Left kidney (tissue), 2 donors: ENCODE data around the gene NEK10. TPM values are rescaled to one million over a fixed set of nuclear protein-coding genes. Genes with fewer than 3 reads are reported as not detected.

Experiments
- DNase-seq: peaks from one replicate; pipeline ENCODE4 v3.0.0-alpha.2; 2013
- polyA plus RNA-seq: library from polyadenylated mRNA; unstranded; fragments of 120-200 nt; gene quantifications from one replicate; pipeline ENCODE4 v1.2.1, GENCODE V29; 2013; ENCODE audit not compliant: insufficient read length

The NEK10 gene
- polyA plus RNA-seq, 1 donor = 2.3 TPM

GRCh38 chr3:27174530-27174929, 194.7 kb downstream of the NEK10 start:
- DNase-seq = no peak

DNA sequence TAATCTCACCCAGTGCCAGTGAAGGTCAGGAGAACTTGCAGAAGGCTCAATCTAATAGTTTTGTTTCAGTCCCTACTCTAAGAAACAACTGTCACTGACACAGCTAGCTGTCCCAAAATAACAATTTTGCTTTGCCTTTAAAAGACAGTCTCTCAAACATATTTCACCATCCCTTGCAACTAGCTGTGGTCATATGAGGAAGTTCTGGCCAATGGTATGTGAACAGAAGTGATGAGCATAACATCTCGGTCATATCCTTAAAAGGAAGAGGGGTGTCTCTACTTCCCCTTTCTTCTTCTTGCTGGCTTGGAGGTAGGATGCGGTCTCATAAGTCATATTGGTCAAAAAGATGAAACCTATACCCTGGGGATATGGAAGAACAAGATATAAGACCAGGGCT, 198.1 kb downstream of the NEK10 start:
- DNase-seq = no peak

DNA sequence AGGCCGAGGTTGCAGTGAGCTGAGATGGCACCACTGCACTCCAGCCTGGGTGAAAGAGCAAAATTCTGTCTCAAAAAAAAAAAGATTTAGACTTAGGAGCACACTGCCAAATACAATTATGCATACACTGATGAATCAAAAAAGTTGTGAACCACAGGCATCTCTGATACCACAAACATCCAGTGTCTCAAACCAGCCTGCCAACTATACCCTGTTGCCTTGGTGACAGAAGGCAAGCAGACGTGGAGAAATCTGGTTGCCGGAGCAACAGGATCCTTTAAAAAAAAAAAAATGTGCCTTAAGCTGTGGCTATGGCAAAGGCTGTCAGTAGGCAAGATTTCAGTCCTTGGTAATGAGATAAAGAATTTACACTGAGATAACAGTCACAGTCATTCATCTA, 202.3 kb downstream of the NEK10 start:
- no peak for DNase-seq

GRCh38 chr3:27165321-27165721, 203.9 kb downstream of the NEK10 start:
- no peak for DNase-seq

GRCh38 chr3:27160779-27161287, 208.3 kb downstream of the NEK10 start:
- no peak for DNase-seq

DNA sequence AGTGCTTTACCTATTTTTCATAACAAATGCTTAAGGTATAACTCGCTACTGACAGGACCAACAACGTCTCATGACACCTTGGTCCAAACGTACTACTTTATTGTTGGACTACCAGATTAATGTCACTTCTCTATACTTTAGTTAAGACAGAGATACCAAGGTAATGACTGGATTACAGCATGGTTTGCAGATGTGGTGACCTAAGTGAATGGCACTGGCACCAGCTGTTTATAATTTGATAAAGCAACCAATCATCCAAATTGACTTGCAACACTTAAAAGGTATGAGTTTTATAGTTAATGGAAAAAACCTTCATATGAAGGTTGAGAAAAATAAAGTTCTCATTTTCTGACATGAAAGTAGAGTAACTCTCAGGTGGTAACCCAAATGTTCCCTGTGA, 209.0 kb downstream of the NEK10 start:
- DNase-seq = no peak

DNA sequence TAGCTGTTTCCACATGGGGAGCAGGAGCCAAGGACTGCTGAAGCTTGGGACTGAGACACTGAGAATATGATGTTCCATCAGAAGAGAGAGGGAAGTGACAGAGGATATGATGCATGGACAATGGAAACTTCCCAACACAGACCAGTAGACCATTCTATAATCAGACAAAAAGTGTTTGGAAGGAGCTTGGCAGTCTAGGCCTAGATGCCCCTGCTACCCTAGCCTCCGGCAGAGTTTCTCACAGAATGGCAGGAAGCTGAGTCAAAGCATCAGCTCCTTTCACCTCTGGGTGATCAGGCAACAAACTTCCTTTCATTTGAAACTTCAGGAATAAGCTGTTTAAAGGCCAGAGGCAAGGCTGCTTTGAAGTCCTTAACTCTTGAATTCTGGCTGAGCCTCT, 222.0 kb downstream of the NEK10 start:
- DNase-seq = no peak

DNA sequence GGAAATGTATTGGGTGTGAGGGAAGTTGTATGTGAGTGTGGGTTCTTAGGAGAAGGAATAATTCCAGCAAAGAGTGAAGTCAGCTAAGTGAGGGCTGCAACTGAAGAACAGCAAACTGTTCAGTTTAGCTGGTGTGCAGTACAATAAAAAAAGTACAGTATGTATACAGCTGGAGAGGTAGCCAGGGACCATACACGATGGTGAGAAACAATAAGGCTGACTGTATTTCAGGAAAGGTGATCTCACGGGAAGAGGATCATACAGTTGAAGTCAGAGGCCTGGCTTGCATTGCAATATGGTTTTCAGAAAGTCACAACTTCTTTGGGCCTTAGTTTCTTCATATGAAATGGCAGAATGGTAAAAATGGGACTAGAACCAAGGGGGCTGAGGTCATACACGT, 222.4 kb downstream of the NEK10 start:
- DNase-seq = no peak

DNA sequence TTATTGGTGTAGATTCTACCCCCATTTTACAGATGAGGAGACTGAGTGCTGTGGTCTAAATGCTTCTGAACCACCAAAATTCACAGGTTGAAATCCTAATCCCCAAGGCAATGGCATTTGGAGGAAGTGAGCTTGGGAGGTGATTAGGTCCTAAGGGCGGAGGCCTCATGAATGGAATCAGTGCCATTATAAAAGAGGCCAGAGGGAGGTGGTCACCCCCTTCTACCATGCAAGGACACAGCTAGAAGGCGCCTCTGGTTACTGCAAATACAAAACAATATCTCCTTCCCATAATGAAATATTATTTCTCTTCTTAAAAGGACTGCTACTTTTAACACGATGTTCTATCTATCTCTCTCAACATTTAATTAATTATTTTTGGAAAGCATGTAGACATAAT, 223.5 kb downstream of the NEK10 start:
- DNase-seq = no peak

DNA sequence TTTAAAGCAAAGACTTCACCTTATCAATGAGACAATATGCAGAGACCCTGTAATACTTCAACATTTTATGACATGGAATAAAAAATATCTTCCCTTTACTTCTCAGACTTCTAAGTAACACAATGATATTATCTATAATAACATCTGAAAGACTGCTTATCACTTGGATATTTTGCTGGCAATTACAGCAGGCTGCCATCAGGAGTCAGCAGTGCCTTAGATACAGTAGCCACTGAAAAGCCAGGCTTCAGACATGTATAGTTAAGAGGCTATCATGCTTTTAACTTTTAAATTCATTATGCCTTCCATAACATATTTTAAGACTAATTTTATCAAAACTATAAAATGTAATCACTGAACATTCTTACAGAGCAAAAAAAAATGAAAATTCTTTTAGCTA, 227.5 kb downstream of the NEK10 start:
- no peak for DNase-seq

DNA sequence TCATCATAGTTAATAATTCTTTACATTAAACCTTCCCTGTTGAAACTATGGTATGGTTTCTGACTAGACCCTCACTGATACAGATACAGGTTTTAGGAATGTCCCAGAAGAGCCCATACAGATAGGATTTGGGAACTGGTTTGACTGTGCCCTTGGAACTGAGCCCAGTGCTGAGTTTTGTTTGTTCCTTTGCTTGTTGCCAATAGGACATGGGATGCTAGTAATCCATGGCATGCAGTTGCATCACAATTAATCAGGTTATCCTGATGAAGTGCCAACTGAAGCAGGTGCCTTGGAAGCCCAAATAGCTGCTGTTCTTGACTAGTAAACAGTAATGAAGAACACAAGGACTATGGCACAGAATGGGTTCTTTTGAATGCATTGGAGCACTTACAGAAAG, 230.6 kb downstream of the NEK10 start:
- no peak for DNase-seq

GRCh38 chr3:27138005-27138404, 231.2 kb downstream of the NEK10 start:
- no peak for DNase-seq

GRCh38 chr3:27134171-27134796, 234.9 kb downstream of the NEK10 start:
- peak; percentile 67 for DNase-seq

- DNase-seq = no peak
Observed at GRCh38 chr3:27133060-27133459, 236.1 kb downstream of the NEK10 start.

DNA sequence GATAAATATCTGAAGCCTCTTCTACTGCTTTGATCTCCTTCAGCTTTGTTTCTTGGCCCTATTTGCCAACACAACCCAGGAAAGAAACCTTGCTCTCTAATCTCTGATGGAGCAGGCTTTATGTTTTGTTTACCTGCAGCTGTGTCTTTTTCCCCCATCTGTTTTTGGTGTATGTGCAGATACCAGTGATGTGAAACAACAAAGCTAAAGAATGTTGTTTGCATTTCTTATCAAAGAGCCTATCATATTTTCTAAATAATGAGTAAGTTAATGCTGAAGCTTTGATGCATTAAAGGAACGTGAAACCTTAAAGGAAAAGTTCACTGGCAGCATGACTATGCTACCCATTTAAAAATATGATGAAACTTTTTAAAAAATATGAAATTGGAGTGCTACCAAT, 238.4 kb downstream of the NEK10 start:
- no peak for DNase-seq

- DNase-seq = no peak
Observed at GRCh38 chr3:27127879-27128278, 241.3 kb downstream of the NEK10 start.

GRCh38 chr3:27127195-27127594, 242.0 kb downstream of the NEK10 start:
- DNase-seq = no peak

- DNase-seq = no peak
Observed at GRCh38 chr3:27125821-27126501, 243.2 kb downstream of the NEK10 start.

DNA sequence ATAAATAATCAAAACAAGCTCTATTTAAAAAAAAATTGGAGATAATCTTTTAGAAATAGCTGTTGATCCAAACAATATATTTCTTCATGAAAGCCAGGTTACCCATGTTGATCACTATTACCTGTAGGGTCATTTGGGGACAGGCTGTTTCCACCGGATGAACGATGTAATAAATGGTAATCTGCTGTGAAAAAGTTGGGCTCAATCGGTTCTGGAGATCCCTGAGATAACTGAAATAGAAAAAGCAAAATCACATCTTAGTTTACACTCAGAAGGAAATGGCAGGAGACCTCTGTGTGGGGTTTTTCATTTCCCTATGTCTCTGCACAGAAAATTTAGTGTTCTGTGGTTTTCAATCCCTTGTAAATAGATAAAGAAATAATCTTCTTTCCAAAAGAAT, 249.5 kb downstream of the NEK10 start:
- no peak for DNase-seq

GRCh38 chr3:27115352-27115751, 253.8 kb downstream of the NEK10 start:
- DNase-seq = no peak

DNA sequence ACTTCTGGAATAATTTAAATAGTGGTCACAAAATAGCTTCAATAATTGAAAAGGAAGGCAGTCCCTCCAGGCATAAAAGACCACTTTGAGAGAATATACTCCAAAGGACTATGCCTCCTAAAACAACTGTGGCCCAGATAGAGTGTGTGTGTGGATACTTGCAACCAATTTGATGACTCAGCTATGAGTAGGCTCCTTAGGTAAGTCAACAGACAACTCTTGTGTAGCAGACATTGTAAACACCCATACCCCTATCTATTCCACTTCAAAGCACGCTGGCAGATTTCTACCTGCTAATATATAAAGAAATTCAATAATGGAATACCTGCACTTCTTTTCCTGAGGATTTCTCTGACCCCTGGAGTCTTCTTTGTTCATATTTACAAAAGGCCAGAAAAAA, 254.5 kb downstream of the NEK10 start:
- no peak for DNase-seq

- no peak for DNase-seq
Observed at GRCh38 chr3:27114129-27114528, 255.1 kb downstream of the NEK10 start.

DNA sequence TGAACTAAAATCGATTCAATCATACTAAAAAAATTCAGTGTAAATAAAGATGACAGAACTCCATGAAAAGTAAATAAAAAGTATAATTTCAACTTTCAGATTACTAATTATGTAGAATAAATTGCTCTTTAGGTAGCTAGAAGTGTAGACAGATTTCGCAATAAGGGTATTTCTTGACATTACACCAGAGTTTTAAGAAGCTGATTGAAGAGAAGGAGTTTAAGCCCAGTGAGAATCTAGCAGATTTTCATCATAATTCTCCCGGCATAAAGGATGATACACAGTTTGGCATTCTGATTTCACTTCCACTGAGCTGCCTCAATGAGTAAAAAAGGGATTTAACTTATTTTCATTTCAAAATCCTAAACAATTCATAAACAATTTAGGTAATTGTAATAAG, 259.2 kb downstream of the NEK10 start:
- no peak for DNase-seq

- DNase-seq = no peak
Observed at GRCh38 chr3:27108322-27108721, 260.9 kb downstream of the NEK10 start.
